AG08396 (cell line): ENCODE data around the gene INTS15.
"Not testable (repeated sequence)": the region's sequence is repeated elsewhere in the genome, so short reads cannot be mapped to it uniquely, and the experiment has no call there.

Experiments used
- DNase-seq: peaks from one replicate; pipeline ENCODE4 v3.0.0; 2012; ENCODE audit warnings: low spot score, mixed read lengths

Gene INTS15

GRCh38 chr7:6618621-6619020 is 28.8 kb downstream of the INTS15 start:
- peak; percentile 66 for DNase-seq

GRCh38 chr7:6619961-6620360 is 30.1 kb downstream of the INTS15 start:
- DNase-seq: no peak

- DNase-seq: no peak
Measured at GRCh38 chr7:6621195-6622133, 31.6 kb downstream of the INTS15 start.

GRCh38 chr7:6622134-6622710 is 32.4 kb downstream of the INTS15 start:
- DNase-seq: no peak

GRCh38 chr7:6623589-6624245 is 33.9 kb downstream of the INTS15 start:
- no peak for DNase-seq

GRCh38 chr7:6624246-6624611 is 34.4 kb downstream of the INTS15 start:
- DNase-seq: no peak

GRCh38 chr7:6628045-6628444 is 38.2 kb downstream of the INTS15 start:
- no peak for DNase-seq

GRCh38 chr7:6630007-6630849 is 40.4 kb downstream of the INTS15 start:
- no peak for DNase-seq

- DNase-seq: no peak
Measured at GRCh38 chr7:6631605-6632004, 41.8 kb downstream of the INTS15 start.

- DNase-seq: no peak
Measured at GRCh38 chr7:6634021-6634420, 44.2 kb downstream of the INTS15 start.

- not testable (repeated sequence) for DNase-seq
Measured at GRCh38 chr7:6634971-6635370, 45.1 kb downstream of the INTS15 start.

GRCh38 chr7:6636741-6637543 is 47.1 kb downstream of the INTS15 start, which contains the start of gene ZNF316:
ZNF316 (plus strand) TSS chr7:6637318; CDS start chr7:6642410, 5,092 bp downstream.
- DNase-seq: peak; percentile 97

- peak; percentile 82 for DNase-seq
Measured at GRCh38 chr7:6637544-6638229, 47.9 kb downstream of the INTS15 start.

GRCh38 chr7:6639032-6639431 is 49.2 kb downstream of the INTS15 start:
- DNase-seq: no peak

- no peak for DNase-seq
Measured at GRCh38 chr7:6639627-6640026, 49.8 kb downstream of the INTS15 start.

GRCh38 chr7:6640246-6640721 is 50.5 kb downstream of the INTS15 start:
- no peak for DNase-seq

GRCh38 chr7:6641305-6642035 is 51.6 kb downstream of the INTS15 start:
- no peak for DNase-seq

- DNase-seq: no peak
Measured at GRCh38 chr7:6642239-6642839, 52.5 kb downstream of the INTS15 start.
